H7 (cell line): Measurements from ENCODE around the gene KLHDC9. TPM values are rescaled to one million over a fixed set of nuclear protein-coding genes. Genes with fewer than 3 reads are reported as not detected.
"Not testable (repeated sequence)": the region's sequence is repeated elsewhere in the genome, so short reads cannot be mapped to it uniquely, and the experiment has no call there.

Experiments
- DNase-seq: peaks from one replicate; pipeline ENCODE4 v3.0.0; 2012
- H3K27me3 ChIP-seq: 2 replicates; pipeline ENCODE4 v1.6.0; 2011; ENCODE audit warnings: mild to moderate bottlenecking, low read length; ENCODE audit not compliant: control insufficient read depth, insufficient read depth
- H3K36me3 ChIP-seq: replicated peaks from 2 replicates; pipeline ENCODE4 v1.5.1; 2011; ENCODE audit warnings: low read length; ENCODE audit not compliant: control insufficient read depth, insufficient read depth
- H3K4me3 ChIP-seq: 2 replicates; pipeline ENCODE4 v1.5.1; 2011; ENCODE audit warnings: low read depth, mild to moderate bottlenecking, control low read depth, low read length, moderate library complexity; ENCODE audit not compliant: insufficient read depth
- total RNA-seq: library from RNA; depleted of rRNA; stranded (reverse); fragments of >200 nt; shearing (Covaris generic); gene quantifications from 2 replicates; pipeline ENCODE4 v1.2.3, GENCODE V29; 2014; rRNA removed

KLHDC9 gene
- total RNA-seq = 21.9 and 23.2 TPM in 2 replicates

DNA sequence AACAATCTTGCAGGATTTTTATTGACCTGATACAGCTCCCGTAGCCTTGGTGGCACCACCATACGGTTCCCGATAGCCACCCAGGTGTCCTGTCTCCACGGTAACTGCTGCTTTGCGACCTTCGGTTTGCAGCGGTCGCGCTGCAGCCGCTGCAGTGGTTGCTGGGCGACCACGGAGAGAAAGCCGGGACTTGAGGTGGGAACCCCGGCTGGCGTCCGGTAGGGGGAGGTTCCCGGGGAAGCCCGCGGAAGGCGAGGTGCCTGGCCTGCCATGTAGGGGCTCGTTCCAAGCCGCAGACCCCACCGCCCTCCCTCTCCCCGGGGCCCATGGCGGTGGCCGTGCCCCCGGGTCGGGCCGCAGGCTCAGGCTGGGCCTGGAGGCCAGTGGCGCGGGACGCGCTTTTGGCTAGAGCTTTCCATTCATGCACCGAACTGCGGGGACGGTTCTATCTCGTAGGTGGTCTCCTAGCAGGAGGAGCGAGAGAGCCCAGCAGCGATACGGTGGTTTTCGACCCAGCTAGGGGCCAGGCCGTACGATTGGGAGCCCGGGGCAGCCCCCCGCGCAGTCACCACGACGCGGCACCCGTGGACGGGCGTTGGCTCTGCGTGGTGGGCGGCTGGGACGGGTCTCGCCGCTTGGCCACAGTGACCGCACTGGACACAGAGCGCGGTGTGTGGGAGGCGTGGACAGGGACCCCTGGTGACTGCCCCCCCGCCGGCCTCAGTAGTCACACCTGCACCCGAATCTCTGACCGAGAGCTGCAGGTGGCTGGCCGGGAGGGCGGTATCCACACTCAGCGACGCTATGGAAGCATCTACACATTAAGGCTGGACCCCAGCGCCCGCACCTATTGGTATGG is at the start of gene KLHDC9:
KLHDC9 (plus strand) TSS at position 152 of the 859 bp plus-strand sequence; CDS start at position 327, 175 bp downstream.
- H3K4me3 ChIP-seq = peak within 1 kb of the TSS; percentile 93
- DNase-seq = peak; percentile 97
- H3K36me3 ChIP-seq = peaks cover 10% of the 10 kb centered on the region
- H3K27me3 ChIP-seq = peaks cover 1% of the 10 kb centered on the region; the same call in 1 of the 2 replicates

DNA sequence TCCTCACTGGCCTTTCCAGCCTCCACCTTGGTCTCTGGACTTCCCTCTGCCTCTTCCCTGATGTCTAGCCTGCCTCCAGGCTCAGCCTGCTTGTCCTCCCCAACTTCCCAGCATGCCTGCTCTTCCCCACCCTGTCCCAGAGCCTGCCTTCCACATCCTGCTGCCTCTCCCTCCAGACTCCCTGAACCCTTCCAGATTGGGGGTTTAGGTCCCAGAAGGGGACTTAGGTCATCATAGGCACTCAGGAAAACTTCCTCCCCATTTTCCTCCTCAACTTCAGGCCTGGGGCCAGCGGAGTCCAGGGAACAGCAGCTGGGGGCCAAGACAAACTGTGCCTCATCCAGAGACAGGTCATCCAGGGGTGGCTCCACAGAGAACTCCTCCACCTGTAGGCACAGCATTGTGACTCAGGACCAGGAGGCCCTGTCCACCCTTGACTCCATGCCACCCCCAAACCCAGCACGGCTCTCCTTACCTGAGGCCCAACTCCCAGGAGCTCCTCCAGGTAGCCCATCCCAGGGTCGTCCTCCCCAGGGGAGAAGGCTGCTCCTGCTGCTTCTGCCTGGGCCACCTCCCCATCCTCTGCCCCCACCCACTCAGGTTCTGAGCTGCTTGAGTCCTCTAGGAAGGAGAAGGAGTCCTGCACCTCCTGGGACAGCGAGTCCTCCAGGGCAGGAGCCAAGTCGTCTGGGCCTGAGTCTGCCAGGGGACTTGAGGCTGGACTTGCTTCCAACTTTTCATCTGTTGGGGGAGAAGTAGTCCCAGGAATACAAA is 49.0 kb upstream of the KLHDC9 start:
- peaks cover 2% of the 10 kb centered on the region; the same call in 1 of the 2 replicates for H3K27me3 ChIP-seq
- H3K4me3 ChIP-seq = no peak overlapping the region
- DNase-seq = no peak
- H3K36me3 ChIP-seq = no peaks in the 10 kb centered on the region; the same call in 1 of the 2 replicates

GRCh38 chr1:161051219-161051618 is 46.9 kb upstream of the KLHDC9 start:
- Histone ChIP-seq H3K27me3 (peaks cover 2% of the 10 kb centered on the region; the same call in 1 of the 2 replicates), H3K4me3 (no peak overlapping the region), H3K36me3 (no peaks in the 10 kb centered on the region; the same call in 1 of the 2 replicates)
- no peak for DNase-seq

- Histone ChIP-seq H3K4me3 (no peak overlapping the region), H3K27me3 (no peaks in the 10 kb centered on the region; the same call in 1 of the 2 replicates), H3K36me3 (no peaks in the 10 kb centered on the region; the same call in 1 of the 2 replicates)
- DNase-seq = no peak
Observed at GRCh38 chr1:161052899-161053298, 45.3 kb upstream of the KLHDC9 start.

DNA sequence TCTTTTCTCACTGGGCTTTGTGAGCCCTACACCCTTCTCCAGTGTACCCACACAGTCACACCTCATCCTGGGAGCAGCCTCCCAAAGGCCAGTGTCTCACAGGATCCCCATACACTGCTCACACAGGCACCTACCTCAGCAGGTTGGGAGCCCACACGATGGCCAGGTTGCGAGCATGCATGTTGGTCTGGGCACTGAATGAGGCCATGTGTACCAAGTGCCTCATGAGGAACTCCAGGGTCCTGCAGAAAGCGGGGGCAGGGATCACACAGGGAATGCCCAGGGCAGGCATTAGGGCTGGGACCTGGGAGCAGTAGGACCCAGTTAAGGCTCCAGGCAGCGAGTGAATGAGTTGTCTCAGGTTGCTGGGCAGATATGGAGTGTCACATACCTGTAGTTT is 43.9 kb upstream of the KLHDC9 start:
- H3K27me3 ChIP-seq = no peaks in the 10 kb centered on the region; the same call in 1 of the 2 replicates
- no peak for DNase-seq

GRCh38 chr1:161054805-161055204 is 43.4 kb upstream of the KLHDC9 start:
- Histone ChIP-seq H3K4me3 (no peak overlapping the region), H3K36me3 (no peaks in the 10 kb centered on the region; the same call in 1 of the 2 replicates), H3K27me3 (no peaks in the 10 kb centered on the region; the same call in 1 of the 2 replicates)
- no peak for DNase-seq

More for the DNA sequence above, 43.9 kb upstream of the KLHDC9 start:
- Histone ChIP-seq H3K4me3 (no peak overlapping the region), H3K36me3 (no peaks in the 10 kb centered on the region; the same call in 1 of the 2 replicates)

GRCh38 chr1:161059293-161059692 is 38.9 kb upstream of the KLHDC9 start:
- no peak overlapping the region for H3K4me3 ChIP-seq
- H3K27me3 ChIP-seq = no peaks in the 10 kb centered on the region; the same call in 1 of the 2 replicates
- H3K36me3 ChIP-seq = no peaks in the 10 kb centered on the region
- DNase-seq = no peak

GRCh38 chr1:161061419-161061818 is 36.7 kb upstream of the KLHDC9 start:
- no peaks in the 10 kb centered on the region for H3K27me3 ChIP-seq
- no peak for DNase-seq
- no peak overlapping the region for H3K4me3 ChIP-seq
- no peaks in the 10 kb centered on the region for H3K36me3 ChIP-seq

DNA sequence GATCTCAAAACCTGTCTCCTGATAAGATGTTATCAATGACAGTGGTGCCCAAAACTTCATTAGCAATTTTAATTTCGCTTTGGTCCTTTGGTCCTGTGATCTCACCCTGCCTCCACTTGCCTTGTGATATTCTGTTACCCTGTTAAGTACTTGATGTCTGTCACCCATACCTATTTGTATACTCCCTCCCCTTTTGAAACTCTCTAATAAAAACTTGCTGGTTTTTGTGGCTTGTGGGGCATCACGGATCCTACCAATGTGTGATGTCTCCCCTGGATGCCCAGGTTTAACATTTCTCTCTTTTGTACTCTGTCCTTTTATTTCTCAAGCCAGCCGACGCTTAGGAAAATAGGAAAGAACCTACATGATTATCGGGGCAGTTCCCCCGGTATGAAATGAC is 34.2 kb upstream of the KLHDC9 start:
- H3K36me3 ChIP-seq, DNase-seq, H3K27me3 ChIP-seq, H3K4me3 ChIP-seq: not testable (repeated sequence)

DNA sequence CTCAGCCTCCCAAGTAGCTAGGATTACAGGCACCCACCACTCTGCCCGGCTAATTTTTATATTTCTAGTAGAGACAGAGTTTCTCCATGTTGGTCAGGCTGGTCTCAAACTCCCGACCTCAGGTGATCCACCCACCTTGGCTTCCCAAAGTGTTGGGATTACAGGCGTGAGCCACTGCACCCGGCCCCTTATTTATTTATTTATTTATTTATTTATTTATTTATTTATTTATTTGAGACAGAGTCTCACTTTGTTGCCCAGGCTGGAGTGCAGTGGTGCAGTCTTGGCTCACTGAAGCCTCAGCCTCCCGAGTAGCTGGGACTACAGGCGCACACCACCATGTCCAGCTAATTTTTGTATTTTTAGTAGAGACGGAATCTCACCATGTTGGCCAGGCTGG is 32.5 kb upstream of the KLHDC9 start:
- not testable (repeated sequence) for DNase-seq, H3K36me3 ChIP-seq, H3K4me3 ChIP-seq, H3K27me3 ChIP-seq

DNA sequence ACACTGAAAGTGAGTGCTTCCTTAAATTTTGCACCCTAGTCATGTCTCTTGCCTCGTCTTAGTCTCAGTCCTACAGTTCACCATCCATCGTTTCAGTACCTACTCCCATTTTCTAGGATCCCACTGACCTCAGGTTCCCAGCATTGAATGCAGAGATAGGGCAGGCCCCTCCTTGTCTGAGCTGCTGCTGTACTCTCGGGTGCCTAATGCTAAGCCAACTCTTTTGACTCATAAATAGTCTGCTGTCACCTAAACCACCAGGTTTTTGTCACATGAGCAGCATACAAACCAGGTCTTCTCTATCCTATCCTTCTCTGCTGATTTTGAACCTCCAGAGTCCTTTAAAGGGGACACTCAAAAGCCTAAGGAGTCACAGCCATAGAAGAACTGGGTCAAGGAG is 31.5 kb upstream of the KLHDC9 start:
- no peak for DNase-seq
- Histone ChIP-seq H3K36me3 (no peaks in the 10 kb centered on the region), H3K4me3 (no peak overlapping the region)

DNA sequence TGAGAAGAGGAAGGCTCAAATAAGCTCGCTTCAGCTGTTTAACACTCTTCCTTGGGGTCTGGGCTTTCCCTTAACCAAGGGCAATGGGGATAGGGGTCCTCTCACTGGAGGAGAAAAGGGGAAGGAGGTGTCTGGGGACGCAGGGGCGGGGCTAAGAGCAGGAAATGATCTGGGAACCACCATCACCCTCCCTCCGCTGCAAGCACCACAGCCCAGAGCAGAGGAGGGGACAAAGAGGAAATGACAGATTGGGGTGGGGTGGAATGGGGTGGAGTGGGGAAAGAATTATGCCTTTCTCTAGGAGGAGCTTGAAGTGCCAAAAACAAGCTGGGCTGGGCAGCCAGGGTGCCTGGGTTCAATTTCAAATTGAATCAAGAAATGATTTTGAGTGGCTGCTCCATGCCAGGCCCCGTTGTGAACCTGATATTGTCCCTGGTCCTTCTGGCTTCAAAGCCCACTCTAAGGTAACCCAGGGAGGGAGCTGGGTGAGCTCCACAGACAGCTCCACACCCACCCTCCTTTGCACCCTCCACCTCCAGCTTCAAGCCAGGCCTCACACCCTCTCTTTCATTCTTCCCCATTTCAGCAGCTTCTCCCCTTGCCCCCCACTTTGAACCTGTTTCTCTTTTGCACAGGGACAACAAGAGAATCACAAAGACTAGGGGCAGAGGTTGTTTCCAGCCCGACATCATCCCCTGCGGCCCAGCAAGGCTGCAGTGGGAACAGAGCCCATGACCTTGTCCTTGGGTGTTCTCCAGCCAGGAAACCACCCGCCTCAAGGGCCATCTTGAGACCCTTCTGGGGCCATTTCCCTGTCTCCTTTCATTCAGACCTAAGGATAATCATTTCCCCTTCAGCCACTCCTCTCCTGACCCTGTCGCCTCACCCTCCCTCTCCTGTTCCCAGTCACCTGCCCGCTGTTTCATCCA is 29.6 kb upstream of the KLHDC9 start:
- Histone ChIP-seq H3K27me3 (no peaks in the 10 kb centered on the region; the same call in 1 of the 2 replicates), H3K36me3 (no peaks in the 10 kb centered on the region), H3K4me3 (no peak overlapping the region)
- DNase-seq = no peak

More for the DNA sequence above, 31.5 kb upstream of the KLHDC9 start:
- H3K27me3 ChIP-seq = no peaks in the 10 kb centered on the region; the same call in 1 of the 2 replicates

GRCh38 chr1:161069241-161069640 is 28.9 kb upstream of the KLHDC9 start:
- no peak for DNase-seq
- H3K36me3 ChIP-seq = no peaks in the 10 kb centered on the region
- no peak overlapping the region for H3K4me3 ChIP-seq
- H3K27me3 ChIP-seq = no peaks in the 10 kb centered on the region; the same call in 1 of the 2 replicates
